Activated effector memory CD4-positive, alpha-beta T cell treated with Interleukin-2 at 50 U/mL for 16 hours (primary cell): ENCODE results near the gene CD101.
"Not testable (repeated sequence)": the region's sequence is repeated elsewhere in the genome, so short reads cannot be mapped to it uniquely, and the experiment has no call there.

Source experiments
- DNase-seq: peaks from one replicate; pipeline ENCODE4 v3.0.0-alpha.2; 2020

Gene CD101

GRCh38 chr1:117001254-117001927 lies at the start of gene CD101:
Gene CD101, plus strand, starts transcription at chr1:117001760. Its CDS starts 58 bp downstream, at chr1:117001818.
- no peak for DNase-seq

DNA sequence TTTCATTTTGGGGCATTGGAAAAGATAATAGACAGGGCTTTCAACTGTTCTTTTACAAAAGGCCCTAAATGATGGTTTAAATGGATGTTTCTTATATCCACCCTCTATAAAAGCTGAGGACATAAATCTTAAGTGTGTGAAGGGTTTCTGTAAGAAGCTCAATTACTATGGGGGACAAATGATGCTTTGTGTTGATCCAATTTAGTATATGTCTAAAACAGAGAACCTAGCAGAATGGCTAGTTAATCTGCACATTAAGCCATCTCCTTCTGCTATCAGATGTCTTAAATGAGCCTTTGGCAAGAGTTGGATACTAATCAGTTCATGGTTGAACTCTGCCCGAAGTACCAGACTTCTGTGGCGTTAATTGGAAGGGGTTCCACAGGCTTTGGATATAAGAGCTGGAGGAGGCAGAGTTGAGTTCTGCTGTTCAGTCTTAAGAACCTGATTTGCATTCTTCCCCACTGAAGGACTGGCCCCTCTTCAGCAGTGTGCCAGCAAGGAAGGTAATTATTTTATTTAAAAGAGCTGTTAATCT lies 48.8 kb upstream of the CD101 start:
- no peak for DNase-seq

DNA sequence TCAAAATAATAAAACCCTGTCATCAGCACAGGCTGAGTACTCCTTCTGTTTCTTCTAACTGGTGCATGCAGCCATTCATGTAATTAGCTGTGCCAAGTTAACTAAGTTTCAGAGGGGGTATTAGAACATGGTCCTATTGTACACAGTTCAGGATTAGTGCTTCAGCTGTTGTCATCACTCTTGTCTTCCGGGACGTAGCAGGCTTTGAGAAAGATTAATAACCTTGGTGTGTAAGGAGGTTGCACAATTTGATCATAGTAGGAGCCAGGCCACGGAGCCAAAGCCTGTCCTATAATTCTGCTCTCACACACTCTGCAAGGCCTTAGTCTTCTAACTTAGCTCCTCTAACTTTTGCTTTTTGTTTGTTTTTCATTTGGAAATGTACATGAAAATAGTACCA lies 47.1 kb upstream of the CD101 start:
- DNase-seq: no peak

- DNase-seq: no peak
Measured at GRCh38 chr1:116956378-116956777, 45.2 kb upstream of the CD101 start.

- no peak for DNase-seq
Measured at GRCh38 chr1:116957646-116958045, 43.9 kb upstream of the CD101 start.

- no peak for DNase-seq
Measured at GRCh38 chr1:116958110-116958509, 43.5 kb upstream of the CD101 start.

- no peak for DNase-seq
Measured at GRCh38 chr1:116958977-116959376, 42.6 kb upstream of the CD101 start.

GRCh38 chr1:116961606-116962005 lies 40.0 kb upstream of the CD101 start:
- no peak for DNase-seq

DNA sequence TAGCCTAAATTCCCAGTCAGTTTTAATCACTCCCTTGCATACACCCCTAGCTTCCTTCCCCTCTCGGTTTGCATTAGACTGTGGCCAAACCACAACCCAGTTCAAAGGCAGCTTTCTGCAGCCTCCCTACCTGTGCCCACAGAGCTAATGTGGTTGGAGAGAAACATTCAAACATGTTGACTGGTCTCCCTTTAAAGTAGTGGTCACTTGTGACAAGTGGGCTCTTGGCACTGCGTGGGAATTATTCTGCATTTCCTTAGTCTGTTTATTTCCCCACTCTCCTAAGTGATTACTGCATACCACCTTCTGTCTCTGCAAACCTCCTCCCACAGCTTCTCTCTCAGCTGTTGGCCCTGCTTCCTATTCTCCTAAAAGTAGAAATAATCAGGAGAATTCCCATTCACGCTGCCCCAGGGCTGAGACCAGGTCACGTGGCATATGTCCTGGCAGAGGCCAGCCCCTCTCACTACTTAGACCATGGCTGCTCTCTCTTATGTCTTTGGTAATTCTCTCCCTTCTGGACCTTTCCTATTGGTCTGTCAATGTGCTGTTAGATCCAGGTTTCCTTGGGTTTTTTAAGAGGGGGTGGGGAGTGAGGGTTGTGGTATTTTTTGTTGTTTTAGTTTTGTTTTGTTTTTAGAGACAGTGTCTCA lies 38.4 kb upstream of the CD101 start:
- DNase-seq: no peak

GRCh38 chr1:116966791-116967190 lies 34.8 kb upstream of the CD101 start:
- DNase-seq: no peak

- DNase-seq: no peak
Measured at GRCh38 chr1:116968724-116969123, 32.8 kb upstream of the CD101 start.

DNA sequence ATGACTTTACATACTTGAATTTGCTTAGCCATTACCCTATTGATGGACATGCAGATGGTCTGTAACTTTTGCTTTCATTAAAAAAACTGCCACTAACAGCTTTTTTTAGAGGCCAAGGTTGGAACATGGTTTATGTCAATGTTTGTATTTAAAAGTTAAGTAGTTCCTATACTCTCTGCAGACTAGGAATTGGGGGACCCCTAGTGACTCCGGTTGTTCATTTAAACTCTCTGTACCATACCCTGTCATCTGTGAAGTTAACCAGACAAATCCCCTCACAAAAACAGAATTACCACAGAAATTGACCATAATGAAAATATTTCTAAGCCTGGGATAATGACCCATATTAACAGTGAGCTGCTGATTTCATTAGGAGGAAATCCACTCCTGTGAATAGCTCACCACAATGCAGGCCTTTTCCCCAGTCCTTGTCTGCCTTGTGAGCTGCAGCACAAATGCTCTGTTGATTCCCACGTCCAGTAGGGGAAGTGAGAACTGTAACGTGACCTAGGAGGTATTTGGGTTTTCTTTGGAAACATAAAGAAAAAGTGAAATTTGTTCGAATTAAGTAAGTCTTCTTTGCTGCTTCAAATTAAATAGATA lies 30.2 kb upstream of the CD101 start:
- no peak for DNase-seq

- no peak for DNase-seq
Measured at GRCh38 chr1:116971965-116972673, 29.4 kb upstream of the CD101 start.

GRCh38 chr1:116972674-116973030 lies 28.9 kb upstream of the CD101 start:
- DNase-seq: no peak

DNA sequence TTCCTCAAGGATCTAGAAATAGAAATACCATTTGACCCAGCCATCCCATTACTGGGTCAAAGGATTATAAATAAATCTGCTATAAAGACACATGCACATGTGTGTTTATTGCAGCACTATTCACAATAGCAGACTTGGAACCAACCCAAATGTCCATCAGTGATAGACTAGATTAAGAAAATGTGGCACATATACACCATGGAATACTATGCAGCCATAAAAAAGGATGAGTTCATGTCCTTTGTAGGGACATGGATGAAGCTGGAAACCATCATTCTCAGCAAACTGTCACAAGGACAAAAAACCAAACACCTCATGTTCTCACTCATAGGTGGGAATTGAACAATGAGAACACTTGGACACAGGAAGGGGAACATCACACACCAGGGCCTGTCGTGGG lies 21.3 kb upstream of the CD101 start:
- DNase-seq: not testable (repeated sequence)

DNA sequence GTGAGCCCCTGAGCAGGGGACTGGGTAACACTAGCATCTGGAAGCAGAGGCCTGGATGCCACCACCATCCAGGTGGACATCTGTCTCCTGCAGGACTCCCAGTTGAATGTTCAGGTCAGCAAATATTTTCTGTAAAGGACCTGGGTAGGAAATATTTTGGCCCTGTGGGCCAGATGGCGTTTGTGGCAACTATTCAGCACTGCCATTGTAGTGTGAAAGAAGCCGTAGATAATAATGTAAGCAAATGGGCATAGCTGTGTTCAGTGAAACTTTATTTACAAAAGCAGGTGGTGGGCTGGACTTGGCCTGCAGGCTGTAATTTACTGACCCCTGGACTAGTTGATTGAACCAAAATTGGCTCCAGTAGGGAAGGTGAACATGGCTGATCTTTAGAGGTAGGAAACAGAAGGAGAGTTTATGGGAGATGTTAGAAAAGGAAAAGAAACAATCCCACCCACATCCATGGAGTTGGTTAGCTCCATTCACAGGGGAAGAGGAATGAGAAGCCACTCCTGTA lies 20.0 kb upstream of the CD101 start:
- no peak for DNase-seq

DNA sequence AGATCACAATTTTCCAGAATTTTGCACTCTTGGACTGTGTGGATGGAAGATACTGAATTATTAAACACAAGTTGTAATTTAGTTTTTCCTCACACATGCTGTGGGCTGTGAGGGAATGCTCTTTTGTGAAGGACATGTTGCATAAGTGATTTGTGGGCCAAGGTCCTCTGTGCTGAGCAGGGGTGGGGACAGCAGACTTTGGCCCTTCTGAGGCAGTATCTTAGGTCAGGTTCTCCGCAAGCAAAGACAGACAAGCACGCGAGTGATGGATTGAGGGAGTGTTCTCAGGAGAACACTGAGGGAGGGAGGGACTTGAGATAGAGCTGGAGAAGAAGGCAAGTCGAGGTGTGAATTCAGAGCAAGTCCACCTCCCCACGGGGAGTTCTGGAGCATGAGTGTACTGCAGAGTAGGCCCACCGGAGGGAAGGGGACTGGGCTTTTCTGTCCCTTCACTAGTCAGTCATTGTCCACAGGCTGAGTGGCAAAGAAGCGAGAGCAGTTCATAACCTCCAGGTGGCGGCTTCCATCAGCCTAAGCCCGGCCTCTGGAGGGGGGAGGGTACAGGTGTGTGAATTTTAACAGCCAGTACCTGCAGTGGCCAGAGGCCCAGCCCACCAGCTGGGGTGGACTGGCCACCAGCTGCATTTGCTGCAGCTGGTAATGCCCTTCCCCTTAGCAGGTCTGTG lies 19.1 kb upstream of the CD101 start:
- no peak for DNase-seq

DNA sequence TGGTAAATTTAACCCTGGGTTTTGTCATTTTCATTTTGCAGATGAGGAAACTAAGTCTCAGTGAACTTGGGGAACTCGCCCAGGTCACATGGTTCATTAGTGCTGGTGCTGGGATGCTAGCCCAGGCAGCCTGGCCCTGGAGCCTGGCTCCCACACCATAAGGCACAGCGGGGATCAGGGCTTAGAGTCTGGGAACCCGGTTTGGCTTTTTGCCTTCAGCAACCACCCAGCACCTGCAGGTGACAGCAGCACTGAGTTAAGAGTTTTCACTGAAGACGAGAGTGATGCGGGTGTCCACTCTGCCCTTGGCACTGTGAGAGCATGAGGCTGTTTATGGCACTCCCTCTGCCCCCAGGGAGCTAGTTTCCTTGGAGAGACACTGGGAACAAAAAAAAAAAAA lies 18.4 kb upstream of the CD101 start:
- DNase-seq: no peak

GRCh38 chr1:116983678-116984077 lies 17.9 kb upstream of the CD101 start:
- no peak for DNase-seq

DNA sequence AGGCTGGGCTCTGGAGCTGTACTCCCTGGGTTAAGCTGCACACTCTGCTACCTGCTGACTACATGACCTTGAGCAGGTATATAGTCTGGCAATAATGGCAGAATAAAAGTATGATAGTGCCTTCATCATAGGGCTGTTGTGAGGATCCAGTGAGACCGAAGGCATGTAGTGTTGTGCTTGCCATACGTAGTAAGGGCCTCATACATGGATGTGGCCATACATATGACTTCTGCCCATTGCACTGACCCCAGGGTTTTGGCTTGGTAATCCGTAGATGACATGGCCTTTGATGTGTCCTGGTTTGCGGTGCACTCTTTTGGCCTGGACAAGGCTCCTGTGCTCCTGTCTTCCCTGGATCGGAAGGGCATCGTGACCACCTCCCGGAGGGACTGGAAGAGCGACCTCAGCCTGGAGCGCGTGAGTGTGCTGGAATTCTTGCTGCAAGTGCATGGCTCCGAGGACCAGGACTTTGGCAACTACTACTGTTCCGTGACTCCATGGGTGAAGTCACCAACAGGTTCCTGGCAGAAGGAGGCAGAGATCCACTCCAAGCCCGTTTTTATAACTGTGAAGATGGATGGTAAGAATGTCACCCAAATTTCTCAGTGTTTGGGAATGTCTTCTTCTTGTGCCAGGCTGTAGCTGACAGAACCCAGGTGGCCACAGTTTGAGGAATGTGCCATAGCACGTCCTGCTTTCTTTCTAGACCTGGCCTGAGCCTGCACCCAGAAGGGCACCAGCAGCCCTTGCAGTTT lies 17.0 kb upstream of the CD101 start:
- DNase-seq: no peak

- peak; percentile 38 for DNase-seq
Measured at GRCh38 chr1:116986421-116987255, 14.9 kb upstream of the CD101 start.
